ENCODE results near the gene DOK5.
"Not testable (repeated sequence)": the region's sequence is repeated elsewhere in the genome, so short reads cannot be mapped to it uniquely, and the experiment has no call there.

DOK5 gene

GRCh38 chr20:54473340-54473739 lies 2.1 kb upstream of the DOK5 start:
- no peak for DNase-seq

- DNase-seq, result no peak
Observed at GRCh38 chr20:54474046-54474445, 1.3 kb upstream of the DOK5 start.

- DNase-seq, result no peak
Observed at GRCh38 chr20:54474866-54475265, 527 bp upstream of the DOK5 start.

GRCh38 chr20:54476169-54477009 lies 996 bp downstream of the DOK5 start:
- DNase-seq, result peak; percentile 51

- DNase-seq, result no peak
Observed at GRCh38 chr20:54477191-54477955, 2.0 kb downstream of the DOK5 start.

GRCh38 chr20:54479138-54479906 lies 3.9 kb downstream of the DOK5 start:
- DNase-seq, result no peak

- not testable (repeated sequence) for DNase-seq
Observed at GRCh38 chr20:54479937-54480336, 4.5 kb downstream of the DOK5 start.

GRCh38 chr20:54481442-54481841 lies 6.0 kb downstream of the DOK5 start:
- DNase-seq, result no peak

GRCh38 chr20:54485631-54486030 lies 10.2 kb downstream of the DOK5 start:
- no peak for DNase-seq

GRCh38 chr20:54486585-54486984 lies 11.2 kb downstream of the DOK5 start:
- no peak for DNase-seq

GRCh38 chr20:54488442-54488841 lies 13.0 kb downstream of the DOK5 start:
- no peak for DNase-seq

- DNase-seq, result no peak
Observed at GRCh38 chr20:54491506-54491905, 16.1 kb downstream of the DOK5 start.

GRCh38 chr20:54494303-54495006 lies 19.1 kb downstream of the DOK5 start:
- DNase-seq, result no peak

- DNase-seq, result no peak
Observed at GRCh38 chr20:54497931-54498718, 22.7 kb downstream of the DOK5 start.

- no peak for DNase-seq
Observed at GRCh38 chr20:54499111-54499510, 23.7 kb downstream of the DOK5 start.

- no peak for DNase-seq
Observed at GRCh38 chr20:54502179-54502578, 26.8 kb downstream of the DOK5 start.

GRCh38 chr20:54506643-54507042 lies 31.2 kb downstream of the DOK5 start:
- DNase-seq, result no peak

- peak; percentile 58 for DNase-seq
Observed at GRCh38 chr20:54510541-54511129, 35.2 kb downstream of the DOK5 start.

- DNase-seq, result no peak
Observed at GRCh38 chr20:54512694-54513093, 37.3 kb downstream of the DOK5 start.

GRCh38 chr20:54514028-54514607 lies 38.7 kb downstream of the DOK5 start:
- no peak for DNase-seq
